ENCODE data around the gene JARID2.
A peak's percentile ranks its signal among the peaks of the same experiment; 100 is the strongest.

JARID2 gene

DNA sequence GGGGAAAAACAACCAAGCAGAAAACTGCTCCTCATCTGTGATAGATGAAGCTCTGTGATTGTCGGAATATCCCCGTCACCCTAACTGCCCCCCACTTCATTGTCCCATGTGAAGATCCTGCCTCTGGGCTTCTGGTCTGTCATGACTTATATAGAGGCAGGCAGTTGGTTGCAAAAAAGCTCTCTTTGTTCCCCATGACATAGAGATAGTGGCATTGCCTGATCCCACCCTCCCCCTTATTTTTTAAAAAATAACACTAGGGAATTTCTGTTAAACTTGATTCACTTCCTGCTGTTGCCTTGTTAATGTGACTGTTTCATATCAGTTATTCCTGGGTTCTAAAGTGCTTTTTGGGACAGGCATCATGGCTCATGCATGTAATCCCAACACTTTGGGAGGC is 203.1 kb downstream of the JARID2 start:
- no peak for DNase-seq

DNA sequence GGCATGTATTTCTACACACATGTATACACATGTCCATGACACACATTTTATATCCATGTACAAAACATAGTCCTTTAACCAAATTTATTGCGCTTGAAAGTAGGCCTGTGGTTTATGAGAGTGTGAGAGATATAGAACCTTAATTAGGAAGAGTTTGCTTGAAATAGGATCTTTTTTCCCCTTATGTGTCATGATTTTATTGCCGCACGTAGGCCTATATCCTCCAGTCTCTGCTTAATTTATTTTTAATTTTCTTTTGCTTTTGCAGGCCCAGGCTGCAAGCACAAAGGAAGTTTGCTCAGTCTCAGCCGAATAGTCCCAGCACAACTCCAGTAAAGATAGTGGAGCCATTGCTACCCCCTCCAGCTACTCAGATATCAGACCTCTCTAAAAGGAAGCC is 205.9 kb downstream of the JARID2 start:
- no peak for DNase-seq

DNA sequence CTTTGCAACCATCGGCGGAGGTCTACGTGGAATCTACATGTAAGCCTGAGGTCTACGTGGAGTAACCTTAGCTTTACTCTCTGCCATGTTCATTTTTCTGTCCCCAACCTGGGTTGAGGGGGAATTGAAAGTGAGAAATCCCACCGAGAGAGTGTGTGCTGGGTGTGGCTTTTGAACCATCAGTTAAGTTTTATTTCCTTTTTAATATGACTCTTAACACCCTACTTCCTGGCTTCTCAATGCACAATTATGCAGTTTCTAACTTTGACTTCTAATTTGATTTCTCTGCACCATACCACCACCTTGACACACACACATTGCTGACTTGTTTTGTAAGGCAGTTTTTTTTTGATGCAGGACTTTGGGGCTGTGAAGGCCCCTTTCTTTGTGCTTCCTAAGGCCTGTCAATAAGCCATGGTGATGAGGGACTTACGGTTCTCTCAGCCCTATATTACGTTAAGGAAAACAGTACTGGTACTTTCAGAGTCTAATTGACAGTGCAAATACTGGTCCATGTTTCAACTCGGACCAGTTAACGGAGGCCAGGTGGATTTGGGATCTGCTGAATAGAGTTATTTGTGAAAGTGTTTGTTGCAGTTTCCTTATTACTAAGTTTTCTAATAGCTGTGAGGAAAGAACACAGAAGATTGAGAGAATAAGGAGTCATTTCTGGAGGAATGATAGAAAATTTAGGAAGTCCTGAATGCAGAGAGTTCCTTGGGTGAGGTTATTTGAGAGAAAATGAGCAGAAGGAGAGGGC is 206.5 kb downstream of the JARID2 start:
- no peak for DNase-seq

- DNase-seq = no peak
Observed at GRCh38 chr6:15453186-15453585, 207.3 kb downstream of the JARID2 start.

DNA sequence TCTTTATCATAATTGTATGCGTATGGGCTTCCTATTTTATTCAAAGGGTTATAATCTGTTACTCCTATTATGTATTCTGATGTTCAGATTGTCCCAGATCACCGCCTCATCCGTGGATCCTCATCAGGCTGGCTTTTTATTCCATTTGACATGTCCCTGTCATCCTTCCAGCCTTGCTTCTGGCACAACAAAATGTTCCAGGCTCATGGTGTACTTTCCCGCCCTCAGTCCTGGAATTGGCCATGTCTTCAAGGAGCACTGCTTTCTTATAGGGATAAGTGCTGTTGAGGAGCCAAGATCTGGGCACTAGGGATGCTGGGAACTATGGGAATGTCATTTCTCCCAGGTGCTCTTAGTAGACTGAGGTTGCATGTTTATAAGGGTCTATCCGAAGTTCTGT is 207.8 kb downstream of the JARID2 start:
- DNase-seq = no peak

- no peak for DNase-seq
Observed at GRCh38 chr6:15456422-15456821, 210.6 kb downstream of the JARID2 start.

DNA sequence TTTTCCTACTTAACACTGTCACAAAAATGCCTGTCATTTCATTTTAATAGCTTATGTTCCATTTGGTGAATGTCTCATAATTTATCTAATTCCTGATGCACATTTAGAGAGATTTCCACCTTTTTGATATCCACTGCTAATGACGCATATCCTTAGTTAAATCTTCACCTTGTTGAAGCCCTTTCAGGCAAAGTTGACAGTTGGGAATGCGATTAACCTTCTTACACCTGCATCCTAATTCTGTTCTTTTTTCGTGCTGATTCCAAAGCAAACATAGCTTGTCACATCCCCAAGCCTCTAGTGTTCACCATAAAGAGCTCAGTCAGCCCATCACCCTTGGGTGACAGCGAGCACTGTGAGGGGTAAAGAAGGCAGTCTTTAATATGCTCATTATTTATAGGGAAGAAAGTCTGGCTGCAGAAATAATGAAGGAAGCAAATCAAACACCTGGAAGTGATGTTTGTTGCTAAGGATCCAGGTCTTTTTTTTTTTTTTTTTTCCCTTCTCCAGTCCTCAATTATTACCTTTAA is 211.3 kb downstream of the JARID2 start:
- no peak for DNase-seq

DNA sequence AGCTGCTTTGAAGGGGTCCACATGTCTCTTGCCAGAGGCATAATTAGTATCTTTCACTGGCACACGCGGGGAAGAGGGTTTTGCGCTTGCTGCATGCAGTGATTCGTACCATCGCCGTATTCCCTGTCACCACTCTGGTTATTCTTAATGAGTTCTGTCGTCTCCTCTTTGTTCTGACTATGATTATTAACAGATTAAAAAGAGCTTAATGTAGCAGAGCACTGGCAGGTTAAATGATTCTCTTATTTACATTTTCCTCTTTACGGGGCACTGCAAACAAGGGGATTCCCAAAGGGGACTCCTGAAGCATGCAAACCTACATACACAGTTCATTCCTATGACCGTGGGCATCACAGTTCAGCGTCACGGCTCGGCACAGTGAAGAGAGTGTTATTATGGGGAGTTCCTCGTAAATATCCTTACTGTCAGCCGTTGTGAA is 212.2 kb downstream of the JARID2 start:
- DNase-seq = no peak

DNA sequence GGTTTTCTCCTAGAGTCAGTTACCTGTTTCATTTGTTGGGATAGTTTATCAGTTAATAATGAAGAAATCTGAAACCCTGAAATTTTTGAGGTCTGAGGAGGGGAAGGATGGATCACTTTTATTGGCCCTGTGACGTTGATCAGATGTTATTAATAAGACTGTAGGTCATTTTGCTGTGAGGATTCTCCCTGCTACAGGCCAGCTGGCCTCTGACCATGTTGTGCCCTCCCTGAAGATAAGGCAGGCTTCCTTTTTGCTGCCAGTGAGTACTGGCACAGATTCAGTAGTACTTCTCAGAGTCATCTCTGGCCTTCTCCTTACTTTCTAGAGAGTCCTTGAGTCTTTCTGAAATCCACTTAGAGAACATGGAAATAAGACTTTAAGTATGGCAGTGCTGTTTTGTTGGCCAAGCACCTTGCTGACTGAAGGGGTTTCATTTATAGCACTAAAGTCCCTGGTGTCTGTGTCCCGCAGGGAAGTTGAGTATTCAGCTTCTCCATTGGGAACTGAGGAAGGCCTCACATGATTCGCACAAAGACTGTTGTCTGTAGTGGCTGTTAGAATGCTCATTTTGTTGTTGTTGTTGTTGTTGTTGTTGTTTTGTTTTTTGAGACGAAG is 214.3 kb downstream of the JARID2 start:
- no peak for DNase-seq

GRCh38 chr6:15461127-15461944 is 215.5 kb downstream of the JARID2 start:
- DNase-seq = no peak

- no peak for DNase-seq
Observed at GRCh38 chr6:15462256-15462655, 216.4 kb downstream of the JARID2 start.

- no peak for DNase-seq
Observed at GRCh38 chr6:15462717-15463525, 217.1 kb downstream of the JARID2 start.

- DNase-seq = peak in 1 of 2 experiments; percentile 12
Observed at GRCh38 chr6:15464211-15464725, 218.4 kb downstream of the JARID2 start.

DNA sequence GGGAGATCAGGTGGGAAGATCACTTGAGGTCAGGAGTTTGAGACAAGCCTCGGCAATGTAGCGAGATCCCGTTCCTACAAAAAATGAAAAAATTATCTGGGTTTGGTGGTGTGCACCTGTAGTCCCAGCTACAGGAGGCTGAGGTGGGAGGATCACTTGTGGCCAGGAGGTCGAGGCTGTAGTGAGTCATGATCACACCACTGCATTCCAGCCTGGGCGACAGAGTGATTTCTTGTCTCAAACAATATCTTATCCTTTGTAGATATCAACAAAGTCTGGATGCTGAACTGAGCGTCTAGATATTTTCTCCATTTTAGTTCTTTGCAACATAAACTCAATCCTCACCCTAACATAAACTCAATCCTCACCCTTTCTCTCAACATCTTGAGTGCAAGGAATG is 219.3 kb downstream of the JARID2 start:
- no peak for DNase-seq

DNA sequence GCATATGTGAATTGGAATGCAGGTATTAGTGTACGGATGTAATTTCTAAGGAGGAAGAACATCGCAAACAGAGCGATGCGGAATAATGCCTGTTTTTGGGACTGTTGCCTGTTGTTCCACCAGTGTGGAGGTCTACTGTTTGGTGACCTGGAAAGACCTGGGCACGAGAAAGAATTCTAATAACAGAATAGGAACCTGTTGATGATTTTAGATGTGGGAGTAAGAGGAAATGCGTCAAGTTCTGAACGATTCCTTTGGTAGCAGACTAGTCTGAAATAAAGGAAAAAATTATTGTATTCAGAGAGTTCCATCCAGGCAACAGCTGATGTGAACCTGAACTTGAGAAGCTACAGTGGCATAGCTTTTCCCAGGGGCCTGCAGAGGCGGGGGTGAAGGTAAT is 224.9 kb downstream of the JARID2 start:
- no peak for DNase-seq

DNA sequence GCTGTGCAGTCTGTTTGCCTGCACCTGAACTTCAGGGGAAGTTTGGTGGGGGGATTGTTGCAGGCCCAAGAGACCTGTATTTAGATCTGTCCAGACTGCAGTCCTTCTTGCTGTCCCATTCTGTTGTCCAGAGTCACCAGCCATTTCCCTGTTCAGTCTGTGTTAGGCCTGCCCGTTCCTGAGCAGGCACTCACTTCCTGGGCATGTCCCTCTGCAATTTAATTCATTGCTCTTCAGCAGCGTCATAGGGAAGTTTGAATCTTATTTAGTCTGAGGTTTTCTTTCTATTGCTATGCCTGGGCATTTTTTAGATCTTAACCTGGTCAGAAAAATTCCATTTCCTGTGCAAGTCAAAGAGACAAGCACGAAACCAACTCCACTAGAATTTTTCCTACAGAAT is 226.8 kb downstream of the JARID2 start:
- DNase-seq = no peak

- DNase-seq = no peak
Observed at GRCh38 chr6:15473174-15473573, 227.3 kb downstream of the JARID2 start.

- no peak for DNase-seq
Observed at GRCh38 chr6:15473741-15474161, 227.9 kb downstream of the JARID2 start.

DNA sequence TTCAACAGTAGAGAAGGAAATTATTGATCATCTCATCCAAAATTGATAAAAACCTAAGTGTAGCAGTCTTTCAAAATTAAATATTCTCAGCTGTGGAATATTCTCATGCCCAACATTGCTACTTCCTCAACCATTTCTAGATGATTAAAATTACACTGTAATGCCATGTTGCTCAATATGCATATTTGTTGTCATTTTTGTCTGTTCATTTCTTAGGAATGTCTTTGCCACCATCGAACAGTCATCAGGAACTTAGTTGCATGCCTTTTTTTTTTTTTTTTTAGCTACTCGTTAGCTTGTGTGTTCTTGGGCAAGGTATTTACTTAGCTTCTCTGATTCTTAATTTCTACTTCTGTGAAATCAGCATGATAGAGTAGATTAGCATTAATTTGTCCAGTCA is 228.3 kb downstream of the JARID2 start:
- no peak for DNase-seq

DNA sequence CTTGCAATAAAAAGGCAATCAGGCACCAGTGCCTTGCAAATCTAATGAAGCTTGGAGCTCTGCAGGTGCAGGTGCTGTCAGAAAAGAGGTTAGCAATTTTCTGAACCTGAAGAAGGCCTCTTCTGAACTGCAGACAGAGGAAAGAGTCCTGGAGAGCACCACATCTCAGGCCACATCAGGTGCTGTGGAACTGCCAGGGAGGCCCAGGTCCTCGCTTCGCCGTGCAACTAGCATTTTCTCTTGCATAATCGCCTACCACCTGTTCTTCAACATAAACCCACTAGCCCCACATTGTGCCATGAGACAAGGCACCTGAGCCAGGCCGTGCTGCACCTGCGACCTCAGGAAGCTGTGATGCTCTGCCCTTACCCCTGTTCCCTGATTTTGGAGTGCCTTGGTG is 229.4 kb downstream of the JARID2 start:
- DNase-seq = no peak

DNA sequence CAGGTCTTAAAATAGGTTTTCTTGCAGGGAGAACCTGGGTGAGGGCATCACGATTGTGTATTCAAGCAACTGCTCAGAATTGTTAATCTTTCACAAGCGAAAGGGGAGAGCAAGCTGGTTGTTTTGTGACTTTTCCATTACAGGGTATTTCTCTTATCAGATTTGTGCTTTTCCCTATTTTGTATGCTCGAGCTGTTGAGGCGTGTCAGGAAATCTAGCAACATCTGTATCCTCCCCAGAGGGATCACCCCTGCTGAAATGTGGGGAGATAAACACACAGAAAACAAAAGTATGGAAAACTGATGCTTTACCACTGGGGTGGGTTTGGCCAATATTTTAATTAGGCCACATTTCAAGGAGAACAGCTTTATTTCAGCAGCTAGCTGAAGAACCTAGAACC is 230.0 kb downstream of the JARID2 start:
- DNase-seq = no peak

DNA sequence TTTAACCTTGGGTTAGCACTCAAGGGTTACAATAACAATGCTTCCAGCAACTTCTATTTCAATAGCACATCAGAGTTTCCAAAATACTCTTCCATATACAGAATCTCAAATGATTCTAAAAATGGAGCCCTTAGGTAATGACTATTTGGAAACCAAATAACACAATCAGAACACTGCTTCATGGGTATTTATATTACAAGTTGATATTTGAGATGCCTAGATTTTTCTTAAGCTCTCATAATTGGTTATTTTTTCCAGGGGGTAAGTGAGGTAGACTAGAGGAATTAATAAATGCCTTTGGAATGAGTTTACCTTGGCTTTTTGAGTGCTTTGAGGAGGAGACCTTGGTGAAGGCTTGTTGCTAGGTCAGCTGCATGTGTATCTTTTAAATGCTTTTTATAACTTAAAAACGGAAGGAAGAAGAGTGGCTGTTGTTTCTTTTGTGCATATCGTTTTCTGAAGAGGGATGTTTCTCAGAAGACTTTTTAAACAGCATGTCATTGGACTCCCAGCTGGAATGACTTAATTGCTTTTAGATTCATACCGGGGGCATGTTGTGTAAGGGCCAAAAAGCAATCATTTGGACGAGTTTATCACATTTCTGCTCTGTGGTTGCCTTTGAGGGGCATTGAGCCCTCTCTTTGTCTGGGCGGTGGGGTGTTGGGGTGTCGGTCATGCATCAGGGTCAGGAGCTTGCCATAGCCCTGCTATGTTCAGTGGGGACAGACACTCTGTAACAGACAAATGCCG is 230.9 kb downstream of the JARID2 start:
- no peak for DNase-seq

All from SW 1271 (cell line).